HCT116 (cell line): ENCODE data around the gene ANXA6. TPM values are rescaled to one million over a fixed set of nuclear protein-coding genes. Genes with fewer than 3 reads are reported as not detected.

Experiments used
- ATAC-seq: fragments of 200-7000 bp; cut with Tn5 transposase; 2 replicates; pipeline ENCODE4 v1.9.1; 2020; ENCODE audit warnings: mild to moderate bottlenecking, moderate library complexity
- BruUV-seq: library from RNA; stranded (reverse); fragments of 400-500 nt; replicated peaks from 2 replicates; lab custom pipeline; 2021; lab: Mats Ljungman, UMichigan
- CTCF ChIA-PET: fragments of 300-600 bp; sonication (Branson Sonifier 250); formaldehyde crosslinking; loops from one replicate; lab custom pipeline; 2021; ENCODE audit warnings: antibody characterized with exemption; lab: Charles Lee
- POLR2A ChIA-PET: fragments of 300-600, 350-600 bp; sonication (Branson Sonifier 250); formaldehyde crosslinking; loops from one replicate; lab custom pipeline; 2021; ENCODE audit warnings: antibody characterized with exemption; lab: Charles Lee
- RAD21 ChIA-PET, 2 experiments: fragments of 300-600 bp; sonication (Branson Sonifier 250); formaldehyde crosslinking; loops; one replicate each; lab custom pipeline; 2023; ENCODE audit warnings: low total read pairs in 2 of 2; ENCODE audit not compliant: uncharacterized antibody in 2 of 2, unreplicated experiment in 2 of 2, low non-redundant PET in 1 of 2; lab: Charles Lee
- DNase-seq: peaks from one replicate; pipeline ENCODE4 v3.0.0-alpha.2; 2010; ENCODE audit warnings: low read depth, low spot score
- H2AFZ ChIP-seq: fragments of 200-600 bp; shearing (Covaris generic), sonication (generic); 2 replicates; pipeline ENCODE4 v1.6.1; 2017; ENCODE audit warnings: low read depth, mixed run types, mixed read lengths, antibody characterized with exemption, low read length; ENCODE audit not compliant: poor library complexity, severe bottlenecking
- H3K27ac ChIP-seq: 2 replicates; pipeline ENCODE4 v1.5.1; 2012; ENCODE audit warnings: low read depth, low read length
- H3K27me3 ChIP-seq: fragments of 200-600 bp; sonication (generic); 2 replicates; pipeline ENCODE4 v1.6.1; 2016; ENCODE audit warnings: mixed run types, low read length, mixed read lengths; ENCODE audit not compliant: insufficient read depth
- H3K36me3 ChIP-seq, 2 experiments: fragments of 200-500 bp in 1 of 2; fragments of 200-600 bp in 1 of 2; sonication (Bioruptor generic) in 1 of 2; sonication (generic) in 1 of 2; 2 replicates each; pipeline versions ENCODE4 v1.5.1 to v1.6.1; 2014 to 2016; ENCODE audit warnings: low read length in 2 of 2, inconsistent platforms in 1 of 2, mixed read lengths in 1 of 2, mixed run types in 1 of 2; ENCODE audit not compliant: insufficient read depth in 2 of 2, control insufficient read depth in 1 of 2
- H3K4me1 ChIP-seq, 2 experiments: fragments of 200-600 bp in 1 of 2; sonication (generic) in 1 of 2; 2 replicates each; pipeline versions ENCODE4 v1.5.1 to v1.6.1; 2012 to 2017; ENCODE audit warnings: low read length in 2 of 2, inconsistent platforms in 1 of 2, mild to moderate bottlenecking in 1 of 2, mixed read lengths in 1 of 2, mixed run types in 1 of 2, moderate library complexity in 1 of 2; ENCODE audit not compliant: insufficient read depth in 2 of 2, control insufficient read depth in 1 of 2
- H3K4me2 ChIP-seq: fragments of 200-600 bp; sonication (generic); 2 replicates; pipeline ENCODE4 v1.6.1; 2017; ENCODE audit warnings: mixed run types, low read length, mixed read lengths
- H3K4me3 ChIP-seq, 2 experiments: fragments of 200-600 bp in 1 of 2; sonication (generic) in 1 of 2; replicated peaks in 1 of 2; 2 replicates each; pipeline ENCODE4 v1.5.1; 2011 to 2016; ENCODE audit warnings: low read length in 2 of 2, control low read depth in 1 of 2, low read depth in 1 of 2, mild to moderate bottlenecking in 1 of 2, mixed read lengths in 1 of 2, mixed run types in 1 of 2
- H3K79me2 ChIP-seq: fragments of 200-600 bp; sonication (generic); 2 replicates; pipeline ENCODE4 v1.6.1; 2017; ENCODE audit warnings: mild to moderate bottlenecking, mixed run types, low read length, moderate library complexity, mixed read lengths; ENCODE audit not compliant: insufficient read depth
- H3K9ac ChIP-seq: fragments of 200-600 bp; sonication (generic); 2 replicates; pipeline ENCODE4 v1.6.1; 2016; ENCODE audit warnings: low read length, mixed read lengths
- H3K9me2 ChIP-seq: fragments of 200-600 bp; sonication (generic), shearing (Covaris generic); 2 replicates; pipeline ENCODE4 v1.6.1; 2017; ENCODE audit warnings: mixed run types, mild to moderate bottlenecking, moderate library complexity; ENCODE audit not compliant: insufficient read depth
- H3K9me3 ChIP-seq, 2 experiments: fragments of 200-500 bp in 1 of 2; fragments of 200-600 bp in 1 of 2; sonication (Bioruptor generic) in 1 of 2; sonication (generic) in 1 of 2; 2 replicates each; pipeline ENCODE4 v1.6.1; 2014 to 2017; ENCODE audit warnings: low read length in 2 of 2, mixed read lengths in 2 of 2, inconsistent platforms in 1 of 2, low read depth in 1 of 2, mild to moderate bottlenecking in 1 of 2, mixed run types in 1 of 2, moderate library complexity in 1 of 2; ENCODE audit not compliant: control insufficient read depth in 1 of 2, insufficient read depth in 1 of 2
- H4K20me1 ChIP-seq: fragments of 200-600 bp; sonication (generic), shearing (Covaris generic); 2 replicates; pipeline ENCODE4 v1.6.1; 2017; ENCODE audit warnings: mixed run types, mild to moderate bottlenecking, moderate library complexity; ENCODE audit not compliant: insufficient read depth
- ATF3 ChIP-seq: IDR thresholded peaks from 2 replicates; pipeline ENCODE4 v1.6.1; 2012
- CTCF ChIP-seq, 3 experiments: fragments of 200-600 bp in 1 of 3; sonication (generic) in 1 of 3; IDR thresholded peaks in 2 of 3; conservative IDR thresholded peaks in 1 of 3; 2 replicates each; pipeline ENCODE4 v1.5.1; 2012 to 2017; ENCODE audit warnings: low read depth in 2 of 3, low read length in 2 of 3, antibody characterized with exemption in 1 of 3, borderline replicate concordance in 1 of 3, control low read depth in 1 of 3, mild to moderate bottlenecking in 1 of 3, mixed read lengths in 1 of 3, mixed run types in 1 of 3, moderate library complexity in 1 of 3; ENCODE audit not compliant: insufficient read depth in 1 of 3
- JUND ChIP-seq: IDR thresholded peaks from 2 replicates; pipeline ENCODE4 v1.6.1; 2012
- POLR2A ChIP-seq: IDR thresholded peaks from 2 replicates; pipeline ENCODE4 v1.7.0; 2011; ENCODE audit warnings: borderline replicate concordance; ENCODE audit not compliant: insufficient read depth, insufficient read length; ENCODE audit errors: extremely low read depth
- POLR2AphosphoS5 ChIP-seq: IDR thresholded peaks from 2 replicates; pipeline ENCODE4 v1.6.1; 2011; ENCODE audit warnings: mild to moderate bottlenecking, low read depth, low read length, moderate library complexity
- SIN3A ChIP-seq: IDR thresholded peaks from 2 replicates; pipeline ENCODE4 v1.6.1; 2012; ENCODE audit warnings: low read depth
- SP1 ChIP-seq: IDR thresholded peaks from 2 replicates; pipeline ENCODE4 v1.6.1; 2012; ENCODE audit warnings: low read depth
- TCF7L2 ChIP-seq: IDR thresholded peaks from 2 replicates; pipeline ENCODE4 v1.7.0; 2011; ENCODE audit warnings: borderline replicate concordance, inconsistent platforms; ENCODE audit not compliant: insufficient read depth, insufficient read length; ENCODE audit errors: extremely low read depth
- ZBTB33 ChIP-seq: IDR thresholded peaks from 2 replicates; pipeline ENCODE4 v1.6.1; 2011; ENCODE audit warnings: mild to moderate bottlenecking, low read length, moderate library complexity; ENCODE audit not compliant: insufficient replicate concordance; ENCODE audit errors: extremely low read depth
- intact Hi-C: fragments of 100-400 bp; cut with micrococcal nuclease; formaldehyde crosslinking; loops from 2 replicates; pipeline ENCODE4 v1.10.0; 2022
- total RNA-seq: library from RNA; stranded (reverse); gene quantifications from one replicate; pipeline ENCODE4 v1.2.1, GENCODE V29; 2021; ENCODE audit not compliant: unreplicated experiment

Gene ANXA6
- total RNA-seq, 1 experiment from 2014 or later: 71.9 TPM

GRCh38 chr5:151128817-151129216 is 28.8 kb downstream of the ANXA6 start:
- ChIA-PET CTCF (interaction anchor here (0.6 to 5.0 kb wide), 5 partner anchors 13 to 110 kb away, joined by 3 to 22 read pairs (median 4); partner anchors contain the start of gene ANXA6), POLR2A (no interaction called here), RAD21 (no interaction called here)
- H3K9ac ChIP-seq: no peak overlapping the region
- no peaks in the 10 kb centered on the region for H3K27me3 ChIP-seq
- ATAC-seq: no peak
- no peaks in the 10 kb centered on the region for H3K79me2 ChIP-seq
- no peak for DNase-seq
- H3K36me3 ChIP-seq: peaks cover 0 to 20% of the 10 kb centered on the region in 2 experiments; a peak in 3 of 4 replicates
- no peaks in the 10 kb centered on the region for H4K20me1 ChIP-seq
- no peak overlapping the region for H3K27ac ChIP-seq
- H3K4me2 ChIP-seq: no peak overlapping the region
- H3K4me3 ChIP-seq: no peak overlapping the region
- H3K9me2 ChIP-seq: no peaks in the 10 kb centered on the region
- H3K9me3 ChIP-seq: no peaks in the 10 kb centered on the region
- no peak overlapping the region for H2AFZ ChIP-seq
- H3K4me1 ChIP-seq: peaks cover 0 to 15% of the 10 kb centered on the region in 2 experiments; a peak in 2 of 4 replicates
- BruUV-seq: no TSS peak
- intact Hi-C loops: loop anchor here (5.0 kb wide), 1 partner anchor 373 kb away; no protein-coding TSS in a partner anchor
- no peak for TF ChIP-seq POLR2A
- no peak for TF ChIP-seq TCF7L2

- H3K4me1 ChIP-seq: peaks cover 0 to 20% of the 10 kb centered on the region in 2 experiments; a peak in 2 of 4 replicates
- H4K20me1 ChIP-seq: no peaks in the 10 kb centered on the region
- no peak overlapping the region for H3K4me3 ChIP-seq
- H3K36me3 ChIP-seq: peaks cover 0 to 19% of the 10 kb centered on the region in 2 experiments; a peak in 3 of 4 replicates
- ChIA-PET RAD21 (no interaction called here), CTCF (interaction anchor here (2.8 to 5.0 kb wide), 2 partner anchors 37 to 111 kb away, joined by 22 to 29 read pairs; no protein-coding TSS in a partner anchor), POLR2A (no interaction called here)
- DNase-seq: no peak
- intact Hi-C loops: loop anchor here (2.0 to 5.0 kb wide), 3 partner anchors 374 to 615 kb away; no protein-coding TSS in a partner anchor
- H3K4me2 ChIP-seq: no peak overlapping the region
- no peak overlapping the region for H3K27ac ChIP-seq
- BruUV-seq: no TSS peak
- TF ChIP-seq ATF3 (no peak), SP1 (no peak), JUND (no peak), POLR2A (no peak), POLR2AphosphoS5 (no peak), CTCF (IDR thresholded peaks at IDR 0.05 in 2 of 3, conservative IDR thresholded peaks at IDR 0.05 in 1 of 3; ENCODE audit: borderline replicate concordance in 1 of 3, insufficient read depth in 1 of 3, low read depth in 2 of 3, low read length in 2 of 3) (no peak), ZBTB33 (no peak), SIN3A (no peak)
- no peaks in the 10 kb centered on the region for H3K9me3 ChIP-seq
- no peaks in the 10 kb centered on the region for H3K9me2 ChIP-seq
- ATAC-seq: no peak
- no peaks in the 10 kb centered on the region for H3K27me3 ChIP-seq
- H2AFZ ChIP-seq: no peak overlapping the region
- H3K79me2 ChIP-seq: no peaks in the 10 kb centered on the region
- H3K9ac ChIP-seq: no peak overlapping the region
Measured at GRCh38 chr5:151127926-151128325, 29.7 kb downstream of the ANXA6 start.
